Fibroblast of lung (primary cell): ENCODE results near the gene MAL. TPM values are rescaled to one million over a fixed set of nuclear protein-coding genes. Genes with fewer than 3 reads are reported as not detected.

Source experiments
- DNase-seq, 2 donors: peaks; one replicate each; pipeline versions ENCODE4 v3.0.0 to v3.0.0-alpha.2; 2010; ENCODE audit warnings: low read depth in 2 of 2
- H2AFZ ChIP-seq: 2 replicates; pipeline ENCODE4 v1.5.1; 2012; ENCODE audit warnings: low read length, control low read depth, inconsistent platforms
- H3K27ac ChIP-seq: 2 replicates; pipeline ENCODE4 v1.5.1; 2011; ENCODE audit warnings: low read length, control low read depth; ENCODE audit not compliant: insufficient read depth
- H3K27me3 ChIP-seq: 2 replicates; pipeline ENCODE4 v1.5.1; 2011; ENCODE audit warnings: mild to moderate bottlenecking, low read length; ENCODE audit not compliant: control insufficient read depth, insufficient read depth
- H3K36me3 ChIP-seq: 2 replicates; pipeline ENCODE4 v1.5.1; 2011; ENCODE audit warnings: low read length; ENCODE audit not compliant: control insufficient read depth, insufficient read depth
- H3K4me1 ChIP-seq: 2 replicates; pipeline ENCODE4 v1.5.1; 2011; ENCODE audit warnings: low read length; ENCODE audit not compliant: control insufficient read depth, insufficient read depth; ENCODE audit errors: extremely low read depth
- H3K4me2 ChIP-seq: 2 replicates; pipeline ENCODE4 v1.5.1; 2011; ENCODE audit warnings: low read length, control low read depth; ENCODE audit not compliant: insufficient read depth; ENCODE audit errors: extremely low read depth
- H3K4me3 ChIP-seq, 4 experiments: fragments of 200-600 bp in 1 of 4; sonication (generic) in 1 of 4; replicated peaks in 1 of 4; 2 replicates each; pipeline ENCODE4 v1.5.1; 2011 to 2016; ENCODE audit warnings: low read length in 4 of 4, low read depth in 3 of 4, mild to moderate bottlenecking in 3 of 4, control low read depth in 2 of 4, inconsistent platforms in 1 of 4, mixed read lengths in 1 of 4; ENCODE audit not compliant: insufficient read depth in 1 of 4; ENCODE audit errors: control extremely low read depth in 1 of 4
- H3K79me2 ChIP-seq: 2 replicates; pipeline ENCODE4 v1.5.1; 2012; ENCODE audit warnings: mild to moderate bottlenecking, low read length, inconsistent platforms; ENCODE audit not compliant: control insufficient read depth, insufficient read depth
- H3K9ac ChIP-seq: 2 replicates; pipeline ENCODE4 v1.5.1; 2011; ENCODE audit warnings: mild to moderate bottlenecking, low read length, control low read depth; ENCODE audit not compliant: insufficient read depth
- H3K9me3 ChIP-seq: 2 replicates; pipeline ENCODE4 v1.5.1; 2012; ENCODE audit warnings: low read depth, low read length; ENCODE audit not compliant: control insufficient read depth, insufficient read depth
- H4K20me1 ChIP-seq: 2 replicates; pipeline ENCODE4 v1.5.1; 2011; ENCODE audit warnings: low read length; ENCODE audit not compliant: control insufficient read depth, insufficient read depth; ENCODE audit errors: extremely low read depth
- CTCF ChIP-seq, 2 donors: IDR thresholded peaks in 1 of 2; conservative IDR thresholded peaks in 1 of 2; 1 replicate in 1 of 2; 2 replicates in 1 of 2; pipeline ENCODE4 v1.5.1; 2011 to 2012; ENCODE audit warnings: low read length in 2 of 2, control low read depth in 1 of 2, inconsistent platforms in 1 of 2, low read depth in 1 of 2, mild to moderate bottlenecking in 1 of 2
- EZH2 ChIP-seq: IDR thresholded peaks from 2 replicates; pipeline ENCODE4 v1.5.1; 2012; ENCODE audit warnings: low read length, control low read depth, mild to moderate bottlenecking; ENCODE audit errors: missing control alignments
- polyA plus RNA-seq, 2 donors: library from polyadenylated mRNA; depleted of rRNA in 1 of 2; stranded (reverse) in 1 of 2; unstranded in 1 of 2; fragments of >200 nt; gene quantifications; 2 replicates each; pipeline ENCODE4 v1.2.1, GENCODE V29; 2011 to 2012; ENCODE audit warnings: missing spikeins in 1 of 2
- total RNA-seq: library from RNA; depleted of rRNA; stranded (reverse); fragments of >200 nt; gene quantifications from 2 replicates; pipeline ENCODE4 v1.2.1, GENCODE V29; 2014

The MAL gene
- total and polyA plus RNA-seq, 2 donors (not counting 1 experiment from before 2014, with no cell fraction given) = not detected

DNA sequence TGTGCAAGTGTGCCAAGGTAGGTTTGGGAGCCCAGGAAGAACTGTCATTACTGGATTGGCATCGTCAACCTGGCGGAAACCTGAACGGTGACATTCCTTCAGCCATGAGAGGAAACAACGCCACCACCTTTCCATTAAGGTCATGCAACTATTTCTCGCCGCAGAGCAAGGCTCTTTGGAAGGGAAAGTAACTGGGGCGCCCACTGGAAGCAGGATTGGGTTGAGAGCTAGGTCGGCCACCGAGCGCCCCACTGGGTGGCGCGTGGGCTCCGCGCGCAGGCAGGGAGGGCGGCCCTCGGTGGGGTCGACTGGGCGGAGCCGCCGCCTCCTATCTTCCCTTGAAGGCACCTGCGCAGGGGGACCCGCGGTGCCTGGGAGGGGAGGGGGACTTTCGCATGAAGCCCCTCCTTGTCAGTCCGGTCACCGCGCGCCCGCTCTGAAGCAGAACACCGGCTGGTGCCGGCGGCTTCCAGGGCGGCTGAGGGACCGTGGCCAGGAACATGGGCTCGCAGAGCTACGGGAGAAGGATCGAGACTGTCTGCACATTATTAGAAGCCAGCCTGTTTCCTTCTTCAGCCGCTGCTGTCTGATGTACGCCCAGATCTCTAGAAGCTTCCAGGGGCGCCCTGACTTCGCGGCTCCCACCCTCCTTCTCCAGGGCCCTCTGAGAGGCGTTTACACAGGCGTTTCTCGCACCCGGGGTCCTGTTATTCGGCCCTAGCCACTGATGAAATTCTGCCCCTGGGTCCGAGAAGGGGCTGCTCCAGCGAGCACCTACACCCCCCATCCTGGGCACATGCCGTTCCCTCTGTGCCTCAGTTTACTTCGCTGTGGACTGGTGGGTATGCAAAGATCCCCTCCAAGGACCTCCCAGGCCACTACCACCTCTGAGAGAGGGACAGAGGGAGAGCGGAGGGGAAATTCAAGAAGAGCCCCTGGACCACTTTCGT lies 27.3 kb upstream of the MAL start:
- Histone ChIP-seq H3K4me2 (no peak overlapping the region), H3K4me1 (no peaks in the 10 kb centered on the region), H2AFZ (no peak overlapping the region), H3K9me3 (no peaks in the 10 kb centered on the region), H3K36me3 (no peaks in the 10 kb centered on the region), H3K9ac (no peak overlapping the region), H3K4me3 (no peak overlapping the region), H4K20me1 (no peaks in the 10 kb centered on the region), H3K27ac (no peak overlapping the region), H3K27me3 (peaks cover 3% of the 10 kb centered on the region), H3K79me2 (no peaks in the 10 kb centered on the region)
- no peak for DNase-seq
- TF ChIP-seq CTCF (conservative IDR thresholded peaks at IDR 0.05 in 1 of 2, IDR thresholded peaks at IDR 0.05 in 1 of 2; ENCODE audit: low read depth in 1 of 2, low read length in 2 of 2) (no peak), EZH2 (no peak)

DNA sequence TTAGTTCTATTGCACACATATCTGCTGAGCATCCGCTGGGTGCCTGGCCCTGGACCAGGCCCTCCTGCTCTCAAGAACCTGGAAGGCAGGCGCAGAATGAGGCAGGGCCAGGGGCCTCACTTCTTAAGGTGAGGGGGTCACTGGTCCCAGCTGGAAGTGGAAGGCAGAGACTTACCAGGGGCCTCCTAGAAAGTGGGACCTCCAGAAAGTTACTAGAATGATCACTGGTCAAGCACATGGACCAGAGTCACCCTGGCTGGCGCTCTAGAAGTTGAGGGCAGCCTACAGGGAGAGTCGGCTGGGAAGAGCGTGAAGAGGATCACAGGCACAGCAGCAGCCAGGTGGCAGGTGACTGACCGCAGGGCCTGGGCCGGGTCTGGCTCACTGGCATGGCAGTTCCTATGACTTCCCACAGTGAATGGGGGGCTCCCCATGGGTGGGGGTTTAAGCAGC lies 26.1 kb upstream of the MAL start:
- Histone ChIP-seq H3K4me3 (no peak overlapping the region), H3K36me3 (no peaks in the 10 kb centered on the region), H3K9me3 (no peaks in the 10 kb centered on the region), H3K4me2 (no peak overlapping the region), H3K79me2 (no peaks in the 10 kb centered on the region), H3K9ac (no peak overlapping the region), H3K27me3 (peaks cover 3% of the 10 kb centered on the region), H3K4me1 (no peaks in the 10 kb centered on the region), H3K27ac (no peak overlapping the region), H2AFZ (no peak overlapping the region), H4K20me1 (no peaks in the 10 kb centered on the region)
- DNase-seq = no peak
- TF ChIP-seq CTCF (conservative IDR thresholded peaks at IDR 0.05 in 1 of 2, IDR thresholded peaks at IDR 0.05 in 1 of 2; ENCODE audit: low read depth in 1 of 2, low read length in 2 of 2) = no peak
- no peak for TF ChIP-seq EZH2

DNA sequence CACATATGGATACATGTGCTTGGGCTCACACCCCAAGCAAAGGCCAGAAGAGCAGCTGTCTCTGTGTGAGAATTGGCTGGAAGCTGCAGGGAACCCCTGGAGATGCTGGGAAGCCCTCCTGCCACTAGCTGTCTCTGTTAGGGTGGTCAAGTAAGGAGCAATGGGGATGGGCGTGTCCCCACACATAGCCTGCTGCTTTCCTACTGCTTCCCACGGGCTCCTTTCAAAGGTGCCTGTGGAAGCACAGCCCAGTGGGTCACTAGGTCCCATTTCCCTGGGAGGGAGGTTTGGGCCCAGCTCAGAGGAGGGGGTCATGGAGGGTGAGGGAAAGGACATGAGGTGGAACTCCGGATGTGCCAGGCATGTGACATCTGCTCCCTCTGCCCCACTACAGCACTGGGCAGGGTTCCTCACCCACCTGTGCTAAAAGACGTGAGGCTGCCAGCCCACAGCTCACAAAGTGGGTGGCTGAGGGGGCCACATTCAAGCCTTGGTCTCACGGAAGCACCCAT lies 24.4 kb upstream of the MAL start:
- H3K36me3 ChIP-seq = no peaks in the 10 kb centered on the region

More for the DNA sequence above, 24.4 kb upstream of the MAL start:
- DNase-seq = no peak
- Histone ChIP-seq H4K20me1 (no peaks in the 10 kb centered on the region), H3K4me2 (no peak overlapping the region), H3K9ac (no peak overlapping the region), H3K4me1 (no peaks in the 10 kb centered on the region), H3K27me3 (no peaks in the 10 kb centered on the region), H3K4me3 (no peak overlapping the region), H3K9me3 (no peaks in the 10 kb centered on the region), H3K27ac (no peak overlapping the region), H2AFZ (no peak overlapping the region), H3K79me2 (no peaks in the 10 kb centered on the region)
- no peak for TF ChIP-seq CTCF (conservative IDR thresholded peaks at IDR 0.05 in 1 of 2, IDR thresholded peaks at IDR 0.05 in 1 of 2; ENCODE audit: low read depth in 1 of 2, low read length in 2 of 2)
- TF ChIP-seq EZH2 = no peak
